GM12864 (cell line): ENCODE data around the gene TOPBP1.

ENCODE experiments used
- DNase-seq: peaks from one replicate; pipeline ENCODE4 v3.0.0-alpha.2; 2011; ENCODE audit warnings: low read depth
- H3K4me3 ChIP-seq: 2 replicates; pipeline ENCODE4 v1.5.1; 2011; ENCODE audit warnings: mild to moderate bottlenecking, low read depth, low read length, control low read depth
- TF ChIP-seq, protein P1 (sequence below): IDR thresholded peaks from 2 replicates; pipeline ENCODE4 v1.5.1; 2011; ENCODE audit warnings: low read depth, mild to moderate bottlenecking, moderate library complexity, low read length, control low read depth, inconsistent platforms; ENCODE audit errors: missing control alignments

TOPBP1 gene

DNA sequence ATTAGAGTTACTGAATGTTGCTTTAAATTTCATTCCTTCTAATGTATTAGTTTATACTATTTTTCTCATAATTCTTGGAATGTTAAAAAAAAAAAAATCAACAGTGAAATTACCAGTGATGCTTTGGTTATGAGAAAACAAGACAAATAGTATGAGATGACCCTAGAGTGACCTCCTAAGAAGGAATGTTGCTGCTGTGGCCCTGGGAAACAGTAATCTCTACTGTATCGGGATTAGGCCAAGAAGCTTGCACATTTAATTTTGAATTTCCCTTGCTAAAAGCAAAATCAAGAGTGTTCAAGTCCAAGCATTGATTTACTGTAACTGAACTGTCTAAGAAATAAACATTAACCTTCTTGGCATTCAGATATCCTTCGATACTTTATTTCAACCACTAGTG, 18.1 kb downstream of the TOPBP1 start:
- H3K4me3 ChIP-seq: no peak overlapping the region
- TF ChIP-seq, protein P1, sequence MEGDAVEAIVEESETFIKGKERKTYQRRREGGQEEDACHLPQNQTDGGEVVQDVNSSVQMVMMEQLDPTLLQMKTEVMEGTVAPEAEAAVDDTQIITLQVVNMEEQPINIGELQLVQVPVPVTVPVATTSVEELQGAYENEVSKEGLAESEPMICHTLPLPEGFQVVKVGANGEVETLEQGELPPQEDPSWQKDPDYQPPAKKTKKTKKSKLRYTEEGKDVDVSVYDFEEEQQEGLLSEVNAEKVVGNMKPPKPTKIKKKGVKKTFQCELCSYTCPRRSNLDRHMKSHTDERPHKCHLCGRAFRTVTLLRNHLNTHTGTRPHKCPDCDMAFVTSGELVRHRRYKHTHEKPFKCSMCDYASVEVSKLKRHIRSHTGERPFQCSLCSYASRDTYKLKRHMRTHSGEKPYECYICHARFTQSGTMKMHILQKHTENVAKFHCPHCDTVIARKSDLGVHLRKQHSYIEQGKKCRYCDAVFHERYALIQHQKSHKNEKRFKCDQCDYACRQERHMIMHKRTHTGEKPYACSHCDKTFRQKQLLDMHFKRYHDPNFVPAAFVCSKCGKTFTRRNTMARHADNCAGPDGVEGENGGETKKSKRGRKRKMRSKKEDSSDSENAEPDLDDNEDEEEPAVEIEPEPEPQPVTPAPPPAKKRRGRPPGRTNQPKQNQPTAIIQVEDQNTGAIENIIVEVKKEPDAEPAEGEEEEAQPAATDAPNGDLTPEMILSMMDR: no peak

DNA sequence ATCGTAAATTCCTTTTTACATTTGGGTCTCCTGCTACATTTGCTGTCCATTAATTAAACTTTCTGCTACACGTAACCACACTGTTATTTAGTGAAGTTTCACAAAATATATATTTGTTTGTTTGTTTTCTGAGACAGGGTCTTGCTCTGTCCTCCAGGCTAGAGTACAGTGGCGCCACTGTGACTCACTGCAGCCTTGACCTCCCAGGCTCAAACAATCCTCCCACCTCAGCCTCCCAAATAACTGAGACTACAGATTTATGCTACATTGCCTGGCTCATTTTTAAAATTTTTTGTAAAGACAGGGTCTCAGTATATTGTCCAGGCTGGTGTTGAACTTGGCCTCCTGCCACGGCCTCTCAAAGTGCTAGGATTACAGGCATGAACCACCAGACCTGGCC, 20.5 kb downstream of the TOPBP1 start:
- no peak for DNase-seq
- no peak overlapping the region for H3K4me3 ChIP-seq
- TF ChIP-seq, protein P1: no peak

More for the DNA sequence above, 18.1 kb downstream of the TOPBP1 start:
- no peak for DNase-seq

- TF ChIP-seq, protein P1: no peak
- H3K4me3 ChIP-seq: no peak overlapping the region
- no peak for DNase-seq
These were observed 28.3 kb downstream of the TOPBP1 start for GRCh38 chr3:133633439-133633838.

GRCh38 chr3:133629146-133629545, 32.6 kb downstream of the TOPBP1 start:
- no peak overlapping the region for H3K4me3 ChIP-seq
- DNase-seq: no peak
- TF ChIP-seq, protein P1: no peak

- TF ChIP-seq, protein P1: no peak
- DNase-seq: no peak
- no peak overlapping the region for H3K4me3 ChIP-seq
These were observed 34.0 kb downstream of the TOPBP1 start for GRCh38 chr3:133627789-133628188.

DNA sequence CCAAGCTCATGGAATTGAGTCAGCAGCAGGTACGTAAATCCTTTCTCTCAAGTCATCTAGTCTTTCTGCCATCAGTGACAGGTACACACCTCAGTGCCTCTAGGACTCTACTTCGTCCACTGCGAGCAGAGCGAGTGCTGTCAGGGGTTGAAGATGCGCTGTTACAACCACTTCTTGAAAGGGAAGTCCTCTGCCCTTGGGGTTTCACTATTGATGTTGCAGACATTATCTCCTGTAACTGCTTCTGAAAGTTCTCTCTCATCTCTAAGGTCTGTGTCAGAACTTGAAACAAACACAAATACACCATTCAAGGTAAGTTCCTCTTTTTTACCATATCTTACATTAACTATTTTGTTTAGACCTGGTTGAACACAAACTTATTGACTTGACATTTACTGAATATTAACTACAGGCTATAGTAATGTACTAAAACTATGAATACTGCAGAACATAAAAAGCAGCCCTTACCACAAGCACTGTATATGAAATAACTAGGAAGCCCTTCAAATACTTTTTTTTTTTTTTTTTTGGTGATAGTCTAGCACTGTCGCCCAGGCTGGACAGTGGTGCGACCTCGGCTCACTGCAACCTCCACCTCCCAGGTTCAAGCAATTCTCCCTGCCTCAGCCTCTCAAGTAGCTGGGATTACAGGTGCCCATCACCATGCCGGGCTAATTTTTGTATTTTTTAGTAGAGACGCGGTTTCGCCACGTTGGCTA, 41.5 kb downstream of the TOPBP1 start:
- H3K4me3 ChIP-seq: no peak overlapping the region
- TF ChIP-seq, protein P1: no peak
- DNase-seq: peak; percentile 95

- TF ChIP-seq, protein P1: no peak
- no peak for DNase-seq
- H3K4me3 ChIP-seq: no peak overlapping the region
These were observed 50.2 kb downstream of the TOPBP1 start for GRCh38 chr3:133611534-133611933.
